Gastrocnemius medialis (tissue), 4 donors: Measurements from ENCODE around the gene RUNDC3A. TPM values are rescaled to one million over a fixed set of nuclear protein-coding genes. Genes with fewer than 3 reads are reported as not detected.
A peak's percentile ranks its signal among the peaks of the same experiment; 100 is the strongest.

Experiments used
- ATAC-seq, 2 donors: fragments of 150-250 bp; one replicate each; pipeline ENCODE4 v1.9.1; 2016
- DNase-seq, 2 donors: peaks; one replicate each; pipeline ENCODE4 v3.0.0-alpha.2; 2019
- H3K27ac ChIP-seq, 4 donors: fragments of 200-600 bp; sonication (generic); 1 replicate in 1 of 4; 2 replicates in 3 of 4; pipeline ENCODE4 v1.5.1; 2016 to 2018; ENCODE audit warnings: mild to moderate bottlenecking in 2 of 4, moderate library complexity in 1 of 4
- H3K27me3 ChIP-seq, 3 donors: fragments of 200-600 bp; sonication (generic) in 2 of 3; 1 replicate in 1 of 3; 2 replicates in 2 of 3; pipeline versions ENCODE4 v1.5.1 to v1.6.0; 2016 to 2019; ENCODE audit warnings: mild to moderate bottlenecking in 1 of 3, moderate library complexity in 1 of 3
- H3K36me3 ChIP-seq, 2 donors: fragments of 200-600 bp; sonication (generic) in 1 of 2; one replicate each; pipeline ENCODE4 v1.5.1; 2017 to 2018
- H3K4me1 ChIP-seq, 2 donors: fragments of 200-600 bp; sonication (generic) in 1 of 2; one replicate each; pipeline ENCODE4 v1.5.1; 2016 to 2017; ENCODE audit warnings: mild to moderate bottlenecking in 2 of 2
- H3K4me3 ChIP-seq, 4 donors: fragments of 200-600 bp; sonication (generic) in 3 of 4; 1 replicate in 1 of 4; 2 replicates in 3 of 4; pipeline ENCODE4 v1.5.1; 2016 to 2019; ENCODE audit warnings: mild to moderate bottlenecking in 2 of 4
- H3K9me3 ChIP-seq, 3 donors: fragments of 200-600 bp; sonication (generic) in 2 of 3; 1 replicate in 1 of 3; 2 replicates in 2 of 3; pipeline ENCODE4 v1.5.1; 2016 to 2019
- CTCF ChIP-seq, 5 experiments: fragments of 450-650 bp in 3 of 5; fragments of 200-600 bp in 2 of 5; sonication (generic) in 2 of 5; IDR thresholded peaks in 4 of 5; conservative IDR thresholded peaks in 1 of 5; 1 replicate in 4 of 5; 2 replicates in 1 of 5; pipeline ENCODE4 v1.5.1; 2016 to 2019; ENCODE audit warnings: antibody characterized with exemption in 5 of 5, mild to moderate bottlenecking in 3 of 5, moderate library complexity in 3 of 5
- POLR2A ChIP-seq, 2 donors: fragments of 450-650 bp; IDR thresholded peaks; one replicate each; pipeline ENCODE4 v1.6.1; 2017; ENCODE audit warnings: antibody characterized with exemption in 2 of 2, mild to moderate bottlenecking in 2 of 2, moderate library complexity in 2 of 2
- in situ Hi-C, 4 donors: fragments of 200-750 bp; cut with MboI; loops; one replicate each; pipeline versions ENCODE4 v1.15.0 to v1.8.0; 2017; ENCODE audit warnings: low sequenced_read_pairs in 4 of 4
- intact Hi-C: fragments of 100-400 bp; cut with DNase I; formaldehyde crosslinking; loops from one replicate; pipeline ENCODE4 v1.15.1; 2023; ENCODE audit warnings: low total_unique reads
- total RNA-seq, 4 donors: library from RNA; depleted of rRNA; stranded (reverse); fragments of >200 nt; gene quantifications; one replicate each; pipeline versions ENCODE4 v1.1.0 to v1.2.3, GENCODE V29; 2016

RUNDC3A gene
- total RNA-seq, 4 donors from 2014 or later: not detected

GRCh38 chr17:44277976-44278375, 30.4 kb upstream of the RUNDC3A start:
- in situ Hi-C loops (no loop called here), intact Hi-C loops (no loop called here)
- TF ChIP-seq CTCF (IDR thresholded peaks at IDR 0.05 in 4 of 5, conservative IDR thresholded peaks at IDR 0.05 in 1 of 5) (no peak), POLR2A (IDR thresholded peaks at IDR 0.05) (no peak)
- no peak for DNase-seq
- H3K27ac ChIP-seq: no peak overlapping the region
- ATAC-seq: no peak
- no peaks in the 10 kb centered on the region for H3K9me3 ChIP-seq
- H3K4me3 ChIP-seq: no peak overlapping the region
- H3K36me3 ChIP-seq: no peaks in the 10 kb centered on the region
- H3K27me3 ChIP-seq: no peaks in the 10 kb centered on the region
- H3K4me1 ChIP-seq: peaks cover 4 to 9% of the 10 kb centered on the region in 2 donors

DNA sequence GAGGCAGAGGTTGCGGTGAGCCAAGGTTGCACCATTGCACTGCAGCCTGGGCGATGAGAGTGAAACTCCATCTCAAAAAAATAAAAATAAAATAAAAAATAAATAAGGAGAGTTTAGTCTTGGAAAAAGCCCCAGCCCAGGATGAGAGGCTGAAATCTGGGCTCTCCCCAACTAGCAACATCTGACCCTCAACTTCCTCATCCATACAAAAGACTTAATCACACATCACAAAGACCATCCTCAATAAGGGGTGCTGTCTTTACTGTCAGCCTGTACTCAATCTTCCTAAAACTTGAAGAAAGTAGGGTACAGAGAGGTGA, 29.1 kb upstream of the RUNDC3A start:
- H3K27ac ChIP-seq: peak overlapping the region in 1 of 4 donors; percentile 61
- no peaks in the 10 kb centered on the region for H3K36me3 ChIP-seq
- DNase-seq: no peak
- in situ Hi-C loops: no loop called here
- H3K27me3 ChIP-seq: no peaks in the 10 kb centered on the region
- ATAC-seq: no peak
- no peak overlapping the region for H3K4me3 ChIP-seq
- H3K4me1 ChIP-seq: peaks cover 4 to 9% of the 10 kb centered on the region in 2 donors
- no peaks in the 10 kb centered on the region for H3K9me3 ChIP-seq
- intact Hi-C loops: no loop called here
- no peak for TF ChIP-seq CTCF (IDR thresholded peaks at IDR 0.05 in 4 of 5, conservative IDR thresholded peaks at IDR 0.05 in 1 of 5)
- TF ChIP-seq POLR2A (IDR thresholded peaks at IDR 0.05): no peak

- H3K27ac ChIP-seq: peak overlapping the region; percentile 37 to 64 (median 58)
These were observed 28.6 kb upstream of the RUNDC3A start for GRCh38 chr17:44279666-44280391.

GRCh38 chr17:44280392-44280937, 27.9 kb upstream of the RUNDC3A start:
- no peaks in the 10 kb centered on the region for H3K36me3 ChIP-seq
- DNase-seq (no peak), ATAC-seq (no peak)
- H3K27me3 ChIP-seq: no peaks in the 10 kb centered on the region
- no peaks in the 10 kb centered on the region for H3K9me3 ChIP-seq
- H3K4me3 ChIP-seq: no peak overlapping the region
- in situ Hi-C loops: no loop called here
- TF ChIP-seq CTCF (IDR thresholded peaks at IDR 0.05 in 4 of 5, conservative IDR thresholded peaks at IDR 0.05 in 1 of 5) (no peak), POLR2A (IDR thresholded peaks at IDR 0.05) (no peak)
- intact Hi-C loops: no loop called here
- H3K4me1 ChIP-seq: peaks cover 4 to 9% of the 10 kb centered on the region in 2 donors
- peak overlapping the region in 3 of 4 donors; percentile 37 to 64 (median 56) for H3K27ac ChIP-seq

More at GRCh38 chr17:44279666-44280391, 28.6 kb upstream of the RUNDC3A start:
- TF ChIP-seq CTCF (IDR thresholded peaks at IDR 0.05 in 4 of 5, conservative IDR thresholded peaks at IDR 0.05 in 1 of 5) (no peak), POLR2A (IDR thresholded peaks at IDR 0.05) (no peak)
- ATAC-seq: peak; percentile 69 to 77
- in situ Hi-C loops (no loop called here), intact Hi-C loops (no loop called here)
- no peak overlapping the region for H3K4me3 ChIP-seq
- DNase-seq: peak; percentile 24 to 51
- H3K27me3 ChIP-seq: no peaks in the 10 kb centered on the region
- H3K4me1 ChIP-seq: peaks cover 4 to 9% of the 10 kb centered on the region in 2 donors
- no peaks in the 10 kb centered on the region for H3K9me3 ChIP-seq
- H3K36me3 ChIP-seq: no peaks in the 10 kb centered on the region
